IgD-negative memory B cell (primary cell): ENCODE results near the gene SETD5. TPM values are rescaled to one million over a fixed set of nuclear protein-coding genes. Genes with fewer than 3 reads are reported as not detected.

ENCODE experiments used
- H3K27ac Mint-ChIP-seq, 3 donors: one replicate each; pipeline ENCODE4 v1.8.0; 2020 to 2022; ENCODE audit warnings: mild to moderate bottlenecking in 3 of 3, mixed read lengths in 3 of 3, moderate library complexity in 1 of 3
- H3K27me3 Mint-ChIP-seq: one replicate; pipeline ENCODE4 v1.8.0; 2021; ENCODE audit warnings: mixed read lengths
- H3K36me3 Mint-ChIP-seq: one replicate; pipeline ENCODE4 v1.8.0; 2020; ENCODE audit warnings: mild to moderate bottlenecking, mixed read lengths
- H3K4me1 Mint-ChIP-seq, 3 donors: one replicate each; pipeline ENCODE4 v1.8.0; 2020 to 2022; ENCODE audit warnings: mixed read lengths in 3 of 3, mild to moderate bottlenecking in 1 of 3
- H3K4me3 Mint-ChIP-seq, 4 donors: one replicate each; pipeline ENCODE4 v1.8.0; 2020 to 2022; ENCODE audit warnings: mild to moderate bottlenecking in 4 of 4, mixed read lengths in 4 of 4, moderate library complexity in 3 of 4
- H3K9me3 Mint-ChIP-seq, 3 donors: one replicate each; pipeline ENCODE4 v1.8.0; 2020 to 2021; ENCODE audit warnings: mixed read lengths in 3 of 3, mild to moderate bottlenecking in 1 of 3
- polyA plus RNA-seq: library from polyadenylated mRNA; unstranded; fragments of 300-500 nt; fragmentation: Illumina TruSeq; gene quantifications from one replicate; pipeline ENCODE4 v1.2.3, GENCODE V29; 2021

SETD5 gene
- polyA plus RNA-seq, 1 donor from 2014 or later: 57.3 TPM

GRCh38 chr3:9385187-9386077, 12.0 kb upstream of the SETD5 start:
- no peaks in the 10 kb centered on the region for H3K36me3 Mint-ChIP-seq
- no peak overlapping the region for H3K4me3 Mint-ChIP-seq
- H3K4me1 Mint-ChIP-seq: peaks cover 0 to 13% (median 8%) of the 10 kb centered on the region in 3 donors
- H3K27ac Mint-ChIP-seq: no peak overlapping the region
- H3K27me3 Mint-ChIP-seq: no peaks in the 10 kb centered on the region
- H3K9me3 Mint-ChIP-seq: no peaks in the 10 kb centered on the region

- no peak overlapping the region for H3K4me3 Mint-ChIP-seq
- H3K27ac Mint-ChIP-seq: no peak overlapping the region
- no peaks in the 10 kb centered on the region for H3K27me3 Mint-ChIP-seq
- H3K4me1 Mint-ChIP-seq: peaks cover 2 to 14% (median 8%) of the 10 kb centered on the region in 3 donors
- no peaks in the 10 kb centered on the region for H3K9me3 Mint-ChIP-seq
- H3K36me3 Mint-ChIP-seq: no peaks in the 10 kb centered on the region
Observed at GRCh38 chr3:9386078-9386459, 11.3 kb upstream of the SETD5 start.

GRCh38 chr3:9386501-9387321, 10.7 kb upstream of the SETD5 start:
- Mint-ChIP-seq H3K27ac (peak overlapping the region in 2 of 3 donors; percentile 2 to 59), H3K36me3 (peaks cover 3% of the 10 kb centered on the region), H3K9me3 (no peaks in the 10 kb centered on the region), H3K4me1 (peaks cover 7 to 16% (median 11%) of the 10 kb centered on the region in 3 donors), H3K4me3 (peak overlapping the region in 1 of 4 donors; percentile 5), H3K27me3 (no peaks in the 10 kb centered on the region)

GRCh38 chr3:9387322-9387655, 10.1 kb upstream of the SETD5 start:
- H3K27ac Mint-ChIP-seq: peak overlapping the region in 1 of 3 donors; percentile 59
- peaks cover 12 to 22% (median 17%) of the 10 kb centered on the region in 3 donors for H3K4me1 Mint-ChIP-seq
- peaks cover 4% of the 10 kb centered on the region for H3K36me3 Mint-ChIP-seq
- no peaks in the 10 kb centered on the region for H3K9me3 Mint-ChIP-seq
- no peak overlapping the region for H3K4me3 Mint-ChIP-seq
- no peaks in the 10 kb centered on the region for H3K27me3 Mint-ChIP-seq

- H3K27me3 Mint-ChIP-seq: no peaks in the 10 kb centered on the region
- H3K4me3 Mint-ChIP-seq: no peak overlapping the region
- peaks cover 13 to 27% (median 22%) of the 10 kb centered on the region in 3 donors for H3K4me1 Mint-ChIP-seq
- H3K9me3 Mint-ChIP-seq: no peaks in the 10 kb centered on the region
- H3K27ac Mint-ChIP-seq: peak overlapping the region in 1 of 3 donors; percentile 71
- peaks cover 4% of the 10 kb centered on the region for H3K36me3 Mint-ChIP-seq
Observed at GRCh38 chr3:9388142-9388541, 9.3 kb upstream of the SETD5 start.

- H3K27ac Mint-ChIP-seq: no peak overlapping the region
- peaks cover 17 to 27% (median 22%) of the 10 kb centered on the region in 3 donors for H3K4me1 Mint-ChIP-seq
- no peak overlapping the region for H3K4me3 Mint-ChIP-seq
- H3K27me3 Mint-ChIP-seq: no peaks in the 10 kb centered on the region
- H3K9me3 Mint-ChIP-seq: no peaks in the 10 kb centered on the region
- H3K36me3 Mint-ChIP-seq: peaks cover 4% of the 10 kb centered on the region
Observed at GRCh38 chr3:9388562-9389272, 8.7 kb upstream of the SETD5 start.

GRCh38 chr3:9390265-9390888, 7.0 kb upstream of the SETD5 start:
- H3K4me1 Mint-ChIP-seq: peaks cover 28 to 35% (median 30%) of the 10 kb centered on the region in 3 donors
- no peak overlapping the region for H3K27ac Mint-ChIP-seq
- no peaks in the 10 kb centered on the region for H3K9me3 Mint-ChIP-seq
- H3K4me3 Mint-ChIP-seq: no peak overlapping the region
- peaks cover 4% of the 10 kb centered on the region for H3K36me3 Mint-ChIP-seq
- H3K27me3 Mint-ChIP-seq: no peaks in the 10 kb centered on the region

GRCh38 chr3:9392041-9392440, 5.4 kb upstream of the SETD5 start:
- H3K27ac Mint-ChIP-seq: peak overlapping the region in 1 of 3 donors; percentile 100
- H3K9me3 Mint-ChIP-seq: no peaks in the 10 kb centered on the region
- H3K4me3 Mint-ChIP-seq: peak overlapping the region in 2 of 4 donors; percentile 16 to 20
- H3K4me1 Mint-ChIP-seq: peaks cover 36% of the 10 kb centered on the region in 3 donors
- peaks cover 4% of the 10 kb centered on the region for H3K36me3 Mint-ChIP-seq
- H3K27me3 Mint-ChIP-seq: no peaks in the 10 kb centered on the region

- H3K27me3 Mint-ChIP-seq: no peaks in the 10 kb centered on the region
- H3K27ac Mint-ChIP-seq: peak overlapping the region; percentile 92 to 100 (median 100)
- no peaks in the 10 kb centered on the region for H3K9me3 Mint-ChIP-seq
Observed at GRCh38 chr3:9395570-9396300, 1.7 kb upstream of the SETD5 start.

GRCh38 chr3:9396301-9396631, 1.1 kb upstream of the SETD5 start:
- Mint-ChIP-seq H3K27me3 (no peaks in the 10 kb centered on the region), H3K4me1 (peaks cover 56 to 64% (median 57%) of the 10 kb centered on the region in 3 donors), H3K36me3 (peaks cover 4% of the 10 kb centered on the region), H3K27ac (peak overlapping the region; percentile 92 to 100 (median 100)), H3K9me3 (no peaks in the 10 kb centered on the region), H3K4me3 (peak overlapping the region; percentile 92 to 99 (median 98))

More at GRCh38 chr3:9395570-9396300, 1.7 kb upstream of the SETD5 start:
- Mint-ChIP-seq H3K4me3 (peak overlapping the region; percentile 92 to 99 (median 98)), H3K4me1 (peaks cover 52 to 59% (median 54%) of the 10 kb centered on the region in 3 donors), H3K36me3 (peaks cover 4% of the 10 kb centered on the region)

- peak overlapping the region; percentile 92 to 99 (median 98) for H3K4me3 Mint-ChIP-seq
- no peaks in the 10 kb centered on the region for H3K9me3 Mint-ChIP-seq
- peaks cover 54 to 63% (median 56%) of the 10 kb centered on the region in 3 donors for H3K4me1 Mint-ChIP-seq
- H3K27me3 Mint-ChIP-seq: no peaks in the 10 kb centered on the region
- H3K36me3 Mint-ChIP-seq: peaks cover under 1% of the 10 kb centered on the region
- peak overlapping the region; percentile 99 to 100 (median 100) for H3K27ac Mint-ChIP-seq
Observed at GRCh38 chr3:9396632-9397331, 633 bp upstream of the SETD5 start.

- H3K36me3 Mint-ChIP-seq: peaks cover 4% of the 10 kb centered on the region
- H3K27me3 Mint-ChIP-seq: no peaks in the 10 kb centered on the region
- peak overlapping the region; percentile 96 to 100 (median 100) for H3K27ac Mint-ChIP-seq
- H3K4me1 Mint-ChIP-seq: peaks cover 57 to 63% (median 61%) of the 10 kb centered on the region in 3 donors
- no peaks in the 10 kb centered on the region for H3K9me3 Mint-ChIP-seq
- peak overlapping the region; percentile 88 to 100 (median 98) for H3K4me3 Mint-ChIP-seq
Observed at GRCh38 chr3:9397906-9398699, 688 bp downstream of the SETD5 start.
